Ascending aorta (tissue), 2 donors: Measurements from ENCODE around the gene HSD17B2. TPM values are rescaled to one million over a fixed set of nuclear protein-coding genes. Genes with fewer than 3 reads are reported as not detected.

ENCODE experiments used
- DNase-seq, 2 donors: peaks; one replicate each; pipeline ENCODE4 v3.0.0-alpha.2; 2019; ENCODE audit warnings: low spot score in 2 of 2
- H3K27ac ChIP-seq, 2 donors: fragments of 200-600 bp; sonication (generic); one replicate each; pipeline ENCODE4 v1.5.1; 2016 to 2017; ENCODE audit warnings: mild to moderate bottlenecking in 1 of 2
- H3K27me3 ChIP-seq: fragments of 200-600 bp; sonication (generic); one replicate; pipeline ENCODE4 v1.5.1; 2017
- H3K36me3 ChIP-seq, 2 donors: fragments of 200-600 bp; sonication (generic); one replicate each; pipeline ENCODE4 v1.5.1; 2016
- H3K4me1 ChIP-seq, 2 donors: fragments of 200-600 bp; sonication (generic); one replicate each; pipeline ENCODE4 v1.5.1; 2016 to 2017; ENCODE audit warnings: mild to moderate bottlenecking in 1 of 2
- H3K4me3 ChIP-seq, 2 donors: fragments of 200-600 bp; sonication (generic); one replicate each; pipeline ENCODE4 v1.5.1; 2016 to 2017; ENCODE audit warnings: mild to moderate bottlenecking in 1 of 2
- H3K9me3 ChIP-seq, 2 donors: fragments of 200-600 bp; sonication (generic); one replicate each; pipeline ENCODE4 v1.5.1; 2016
- intact Hi-C: fragments of 100-400 bp; cut with DNase I; formaldehyde crosslinking; loops from one replicate; pipeline ENCODE4 v1.15.1; 2023
- total RNA-seq: library from RNA; depleted of rRNA; stranded (reverse); fragments of >200 nt; gene quantifications from one replicate; pipeline ENCODE4 v1.1.0, GENCODE V29; 2016
- TF ChIP-seq, protein P1 (sequence below), 3 experiments: fragments of 200-600 bp in 2 of 3; fragments of 450-650 bp in 1 of 3; sonication (generic) in 2 of 3; IDR thresholded peaks; one replicate each; pipeline ENCODE4 v1.5.1; 2016 to 2019; ENCODE audit warnings: antibody characterized with exemption in 3 of 3, mild to moderate bottlenecking in 1 of 3, moderate library complexity in 1 of 3

HSD17B2 gene
- total RNA-seq, 1 donor from 2014 or later = not detected

DNA sequence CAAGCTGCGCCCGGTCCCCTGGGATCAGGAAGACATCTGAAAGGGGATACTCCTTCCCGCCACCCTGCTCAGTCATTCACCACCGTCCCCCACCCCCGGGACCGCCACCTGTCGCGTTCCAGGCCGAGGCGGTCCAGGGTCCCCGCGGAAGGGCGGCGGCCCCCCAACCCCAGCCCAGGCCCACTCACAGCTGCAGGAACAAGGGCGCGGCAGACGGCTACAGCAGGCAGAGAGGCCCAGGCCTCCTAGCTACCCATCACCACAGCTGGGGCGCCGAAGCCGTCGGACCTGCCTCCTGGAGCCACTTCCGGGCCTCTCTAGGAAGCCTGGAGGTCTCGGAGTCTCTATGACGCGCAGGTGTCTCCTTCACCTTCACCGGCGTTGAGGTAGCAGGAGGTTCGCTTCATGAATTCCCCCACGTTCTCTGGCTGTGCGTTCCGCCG, 23.8 kb upstream of the HSD17B2 start, which contains the start of gene SDR42E1:
Gene SDR42E1, minus strand, starts transcription at position 272 of the 443 bp plus-strand sequence. CDS start 10,612 bp downstream, outside the sequence.
- intact Hi-C loops = no loop called here
- no peaks in the 10 kb centered on the region for H3K36me3 ChIP-seq
- H3K9me3 ChIP-seq = no peaks in the 10 kb centered on the region
- DNase-seq = no peak
- no peak within 1 kb of the TSS for H3K27ac ChIP-seq
- TF ChIP-seq, protein P1, sequence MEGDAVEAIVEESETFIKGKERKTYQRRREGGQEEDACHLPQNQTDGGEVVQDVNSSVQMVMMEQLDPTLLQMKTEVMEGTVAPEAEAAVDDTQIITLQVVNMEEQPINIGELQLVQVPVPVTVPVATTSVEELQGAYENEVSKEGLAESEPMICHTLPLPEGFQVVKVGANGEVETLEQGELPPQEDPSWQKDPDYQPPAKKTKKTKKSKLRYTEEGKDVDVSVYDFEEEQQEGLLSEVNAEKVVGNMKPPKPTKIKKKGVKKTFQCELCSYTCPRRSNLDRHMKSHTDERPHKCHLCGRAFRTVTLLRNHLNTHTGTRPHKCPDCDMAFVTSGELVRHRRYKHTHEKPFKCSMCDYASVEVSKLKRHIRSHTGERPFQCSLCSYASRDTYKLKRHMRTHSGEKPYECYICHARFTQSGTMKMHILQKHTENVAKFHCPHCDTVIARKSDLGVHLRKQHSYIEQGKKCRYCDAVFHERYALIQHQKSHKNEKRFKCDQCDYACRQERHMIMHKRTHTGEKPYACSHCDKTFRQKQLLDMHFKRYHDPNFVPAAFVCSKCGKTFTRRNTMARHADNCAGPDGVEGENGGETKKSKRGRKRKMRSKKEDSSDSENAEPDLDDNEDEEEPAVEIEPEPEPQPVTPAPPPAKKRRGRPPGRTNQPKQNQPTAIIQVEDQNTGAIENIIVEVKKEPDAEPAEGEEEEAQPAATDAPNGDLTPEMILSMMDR (IDR thresholded peaks at IDR 0.05) = no peak
- peak within 1 kb of the TSS in 1 of 2 donors; percentile 41 for H3K4me3 ChIP-seq
- H3K27me3 ChIP-seq = no peaks in the 10 kb centered on the region
- H3K4me1 ChIP-seq = no peaks in the 10 kb centered on the region

DNA sequence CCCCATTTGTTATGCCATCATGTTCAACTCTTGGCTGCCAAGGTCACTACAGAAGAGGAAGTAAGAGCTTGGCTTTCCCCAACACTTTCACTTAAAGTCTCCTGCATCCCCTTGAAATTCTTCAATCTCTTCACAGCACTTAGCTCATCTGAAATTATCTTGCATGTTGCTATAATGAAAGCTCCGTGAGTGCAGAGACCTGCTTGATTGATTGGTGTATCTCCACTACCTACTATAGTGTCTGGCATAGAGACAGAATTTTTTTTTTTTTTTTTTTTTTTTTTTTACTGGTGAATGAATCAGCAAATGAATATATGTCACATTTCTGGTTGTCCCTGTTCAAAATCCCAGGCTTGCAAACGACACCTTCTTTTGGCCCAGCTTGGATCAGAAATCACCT, 21.9 kb upstream of the HSD17B2 start:
- no peaks in the 10 kb centered on the region for H3K4me1 ChIP-seq
- intact Hi-C loops = no loop called here
- H3K36me3 ChIP-seq = no peaks in the 10 kb centered on the region
- no peaks in the 10 kb centered on the region for H3K27me3 ChIP-seq
- H3K27ac ChIP-seq = no peak overlapping the region
- no peaks in the 10 kb centered on the region for H3K9me3 ChIP-seq
- no peak overlapping the region for H3K4me3 ChIP-seq
- TF ChIP-seq, protein P1 (IDR thresholded peaks at IDR 0.05) = no peak
- DNase-seq = no peak

DNA sequence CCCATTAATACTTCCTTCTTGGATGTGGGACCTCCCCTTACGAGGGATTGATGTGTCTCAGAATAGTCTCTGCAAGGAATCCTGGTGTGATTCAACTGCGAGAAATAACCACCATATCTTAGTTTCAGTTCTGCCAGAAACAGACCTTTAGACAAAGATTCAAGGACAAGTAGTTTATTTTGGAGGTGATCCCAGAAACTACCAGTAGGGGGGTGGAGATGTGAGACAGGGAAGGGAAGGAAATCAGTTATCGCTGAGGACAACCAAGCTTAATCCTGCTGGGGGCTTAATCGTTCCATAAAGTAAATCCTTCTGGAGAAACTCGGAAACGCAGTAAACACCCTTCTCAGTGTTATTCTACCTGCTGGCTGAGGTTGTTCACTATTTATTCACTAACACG, 18.8 kb upstream of the HSD17B2 start:
- intact Hi-C loops = no loop called here

DNA sequence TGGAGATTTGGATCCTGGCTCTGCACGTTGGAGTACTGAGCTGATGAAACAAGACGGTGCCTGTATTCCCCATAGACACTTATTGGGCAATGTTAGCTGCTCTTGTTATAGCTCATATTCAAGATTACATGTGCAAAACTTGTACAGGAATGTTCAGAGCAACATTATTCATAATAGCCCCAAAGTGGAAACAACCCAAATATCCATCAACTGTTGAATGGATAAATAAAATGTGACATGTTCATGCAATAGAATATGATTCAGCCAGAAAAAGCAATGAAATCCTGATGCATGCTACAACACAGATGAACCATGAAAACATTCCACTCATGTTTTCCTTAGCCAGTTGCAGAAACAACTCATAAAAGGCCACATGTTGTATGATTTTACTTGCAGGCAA, 18.1 kb upstream of the HSD17B2 start:
- TF ChIP-seq, protein P1 (IDR thresholded peaks at IDR 0.05) = no peak
- no peak overlapping the region for H3K4me3 ChIP-seq

More for the DNA sequence above, 18.8 kb upstream of the HSD17B2 start:
- Histone ChIP-seq H3K4me3 (no peak overlapping the region), H3K27ac (no peak overlapping the region), H3K27me3 (no peaks in the 10 kb centered on the region), H3K36me3 (no peaks in the 10 kb centered on the region), H3K4me1 (no peaks in the 10 kb centered on the region), H3K9me3 (no peaks in the 10 kb centered on the region)
- TF ChIP-seq, protein P1 (IDR thresholded peaks at IDR 0.05) = no peak
- DNase-seq = no peak

DNA sequence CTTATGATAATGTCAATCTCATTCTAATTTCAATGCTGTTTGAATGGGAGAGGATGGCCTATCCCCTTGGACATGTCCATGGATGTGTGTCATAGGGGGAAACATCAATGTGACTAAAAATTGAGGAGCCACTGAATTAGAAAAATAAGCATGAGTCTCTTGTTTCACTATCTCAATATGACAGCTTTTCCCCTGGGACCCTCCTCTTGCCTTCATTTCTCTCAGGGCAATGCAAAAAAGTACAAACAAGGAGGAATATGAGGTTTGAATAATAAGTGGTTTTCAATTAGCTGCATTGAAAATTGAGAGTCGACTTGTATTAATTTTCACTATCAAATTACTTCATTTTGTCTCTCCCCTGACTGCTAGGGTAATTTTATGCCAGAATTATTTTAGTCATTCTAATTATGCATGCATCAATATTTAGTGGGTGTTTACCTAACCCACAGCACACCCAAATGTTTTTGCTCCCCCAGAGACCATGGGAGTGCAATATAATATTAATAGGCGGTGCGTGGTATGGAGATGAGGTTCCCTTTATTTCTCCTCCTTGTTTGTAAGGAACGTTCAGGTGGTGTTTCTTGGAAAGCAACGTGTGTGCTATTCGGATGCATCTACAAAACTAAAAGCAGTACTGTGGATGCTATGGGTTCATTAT, 17.0 kb upstream of the HSD17B2 start:
- TF ChIP-seq, protein P1 (IDR thresholded peaks at IDR 0.05) = no peak
- Histone ChIP-seq H3K9me3 (no peaks in the 10 kb centered on the region), H3K36me3 (no peaks in the 10 kb centered on the region), H3K4me3 (no peak overlapping the region), H3K27ac (no peak overlapping the region), H3K4me1 (no peaks in the 10 kb centered on the region), H3K27me3 (no peaks in the 10 kb centered on the region)
- intact Hi-C loops = no loop called here
- no peak for DNase-seq

More for the DNA sequence above, 18.1 kb upstream of the HSD17B2 start:
- no peaks in the 10 kb centered on the region for H3K27me3 ChIP-seq
- no peaks in the 10 kb centered on the region for H3K4me1 ChIP-seq
- no peak for DNase-seq
- intact Hi-C loops = no loop called here
- H3K36me3 ChIP-seq = no peaks in the 10 kb centered on the region
- H3K27ac ChIP-seq = no peak overlapping the region
- no peaks in the 10 kb centered on the region for H3K9me3 ChIP-seq
